Right lobe of liver (tissue), 4 donors: ENCODE results near the gene VPS54.

Source experiments
- CTCF ChIP-seq, 4 donors: fragments of 200-600 bp in 3 of 4; fragments of 450-650 bp in 1 of 4; IDR thresholded peaks; one replicate each; pipeline versions ENCODE4 v1.5.1 to v1.8.0; 2016 to 2022; ENCODE audit warnings: antibody characterized with exemption in 4 of 4, mild to moderate bottlenecking in 2 of 4
- POLR2A ChIP-seq: fragments of 450-650 bp; IDR thresholded peaks from one replicate; pipeline ENCODE4 v1.6.1; 2017; ENCODE audit warnings: antibody characterized with exemption, mild to moderate bottlenecking
- donor health status: DM: no; HTN: no; CAD: no.
- donor health status: DM: no; HTN: no; CAD: no.
- donor health status: DM: no; HTN: yes; CAD: no.

- TF ChIP-seq POLR2A: no peak
- no peak for TF ChIP-seq CTCF (IDR thresholded peaks at IDR 0.05)
These were observed 57.0 kb downstream of the VPS54 start for GRCh38 chr2:63962186-63962585.
